Embryonic facial prominence (tissue), 1 donor: ENCODE results near the gene TRPM6.
A peak's percentile ranks its signal among the peaks of the same experiment; 100 is the strongest.
"Not testable (repeated sequence)": the region's sequence is repeated elsewhere in the genome, so short reads cannot be mapped to it uniquely, and the experiment has no call there.

Experiments used
- DNase-seq: peaks from one replicate; pipeline ENCODE4 v3.0.0-alpha.2; 2016; ENCODE audit errors: extremely low spot score

The TRPM6 gene

DNA sequence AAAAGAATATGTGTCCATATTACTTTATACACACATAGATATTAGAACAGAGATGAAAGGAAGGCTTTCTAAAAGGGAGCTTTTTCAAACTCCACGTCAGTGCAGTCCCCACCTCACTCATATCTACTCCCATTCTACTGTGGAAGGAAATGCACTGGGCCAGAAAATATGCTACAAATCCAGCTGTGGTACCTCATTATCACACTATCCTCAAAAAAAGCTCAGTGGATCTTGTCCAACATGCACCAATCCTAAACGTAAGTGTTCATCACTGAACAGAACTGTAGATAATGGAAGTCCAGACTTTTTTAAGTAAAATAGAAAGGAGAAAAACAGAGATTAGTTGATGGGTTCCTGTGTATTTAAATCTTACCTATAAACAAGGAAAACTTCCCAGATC lies 27.9 kb downstream of the TRPM6 start:
- no peak for DNase-seq

GRCh38 chr9:74858751-74859414 lies 28.8 kb downstream of the TRPM6 start:
- no peak for DNase-seq

DNA sequence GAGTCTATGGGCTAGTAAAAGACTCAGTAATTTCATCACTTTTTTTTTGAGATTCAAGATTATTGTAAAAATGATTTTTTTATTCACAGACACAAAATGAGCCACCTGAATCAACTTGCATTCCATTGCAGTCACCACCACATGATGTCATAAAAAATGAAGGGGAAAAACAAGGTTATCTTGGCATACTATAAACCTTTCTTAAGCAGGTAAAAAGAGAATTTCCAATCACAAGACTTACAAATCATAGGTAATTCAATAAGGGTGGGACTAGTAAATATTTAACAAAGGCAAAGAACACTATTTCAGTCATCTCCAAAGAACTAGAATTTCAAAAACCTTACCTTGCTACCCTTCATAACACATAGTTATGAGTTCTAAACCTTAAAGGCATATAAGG lies 30.7 kb downstream of the TRPM6 start:
- no peak for DNase-seq

DNA sequence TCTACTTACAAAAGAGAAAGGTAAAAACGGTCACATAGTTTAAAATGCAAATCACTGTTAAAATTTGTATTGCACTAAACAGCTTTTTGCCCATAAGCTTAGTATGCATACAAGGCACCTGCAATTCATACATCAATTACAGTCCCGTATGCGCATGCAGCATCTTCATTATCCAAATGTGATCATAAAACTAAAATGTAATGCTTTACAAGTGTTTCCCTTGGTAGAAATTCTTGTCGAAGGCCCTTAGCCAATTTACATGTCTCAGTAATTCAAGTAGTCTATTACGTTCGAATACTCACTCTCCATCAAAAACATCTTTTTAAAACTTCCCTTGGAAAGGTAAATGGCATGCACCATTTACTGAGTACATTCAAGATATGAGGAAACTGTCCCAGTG lies 32.6 kb downstream of the TRPM6 start:
- no peak for DNase-seq

- not testable (repeated sequence) for DNase-seq
Observed at GRCh38 chr9:74853024-74853423, 34.7 kb downstream of the TRPM6 start.

DNA sequence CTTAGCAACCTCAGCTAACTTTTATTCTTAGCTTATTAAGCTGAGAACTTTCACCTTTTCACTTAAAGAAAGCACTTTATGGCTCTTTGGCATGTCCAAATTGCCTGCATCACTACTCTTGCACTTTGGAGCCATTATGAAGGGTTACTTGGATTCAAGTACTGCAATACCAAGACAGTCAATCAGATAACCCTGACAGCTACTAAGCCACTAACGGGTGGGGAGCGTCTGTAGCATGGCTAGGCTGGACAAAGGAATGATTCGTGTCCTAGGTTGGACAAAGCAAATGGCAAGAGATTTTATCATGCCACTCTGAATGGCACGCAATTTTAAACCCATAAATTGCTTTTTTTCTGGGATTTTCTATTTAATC lies 39.6 kb downstream of the TRPM6 start:
- DNase-seq, result no peak

DNA sequence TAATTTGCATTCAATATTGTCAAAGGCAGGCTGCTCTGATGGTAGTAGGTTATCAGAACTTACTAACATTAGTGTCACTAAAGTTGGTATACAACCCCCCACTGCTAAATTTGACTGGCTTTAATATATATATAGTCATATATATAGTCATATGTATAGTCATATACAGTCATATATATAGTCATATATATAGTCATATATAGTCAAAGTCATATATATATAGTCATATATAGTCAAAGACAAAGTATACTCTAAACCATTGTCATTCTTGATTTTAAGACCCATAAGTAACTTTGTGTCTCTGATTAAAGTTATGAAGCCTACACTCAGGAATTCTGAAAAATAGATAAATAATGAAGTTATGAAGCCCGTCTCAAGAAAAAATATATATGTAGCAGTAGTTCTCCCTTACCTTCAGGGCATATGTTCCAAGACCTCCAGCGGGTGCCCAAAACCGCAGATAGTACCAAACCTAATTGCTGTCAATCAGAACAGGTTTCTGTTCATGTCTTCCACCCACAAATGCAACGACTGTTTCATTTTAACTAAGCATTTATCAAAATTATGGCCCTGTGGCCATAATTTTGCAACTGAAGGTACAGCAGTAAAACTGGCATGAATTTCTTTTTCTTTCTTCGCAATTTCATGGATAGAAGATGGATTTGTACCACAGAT lies 40.1 kb downstream of the TRPM6 start:
- no peak for DNase-seq

- DNase-seq, result no peak
Observed at GRCh38 chr9:74846766-74847165, 41.0 kb downstream of the TRPM6 start.

GRCh38 chr9:74838351-74838750 lies 49.4 kb downstream of the TRPM6 start:
- DNase-seq, result no peak

DNA sequence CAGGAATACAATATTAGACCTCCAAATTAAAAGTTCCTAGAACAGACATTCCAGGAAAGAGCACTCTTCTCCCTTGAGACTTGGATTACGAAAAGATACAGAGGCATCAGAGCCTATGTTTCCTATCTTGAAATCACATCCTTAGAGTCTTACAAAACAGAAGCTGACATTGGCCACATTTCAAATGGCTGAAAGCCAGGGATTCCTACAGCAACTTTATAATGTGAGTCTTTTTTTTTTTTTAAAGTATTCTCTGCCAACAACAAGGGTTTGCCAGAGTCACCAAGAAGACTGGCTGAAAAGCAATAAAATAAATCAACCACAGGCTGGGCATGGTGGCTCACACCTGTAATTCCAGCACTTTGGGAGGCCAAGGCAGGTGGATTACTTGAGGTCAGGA lies 63.1 kb downstream of the TRPM6 start:
- DNase-seq, result no peak

- DNase-seq, result no peak
Observed at GRCh38 chr9:74821636-74822035, 66.1 kb downstream of the TRPM6 start.

DNA sequence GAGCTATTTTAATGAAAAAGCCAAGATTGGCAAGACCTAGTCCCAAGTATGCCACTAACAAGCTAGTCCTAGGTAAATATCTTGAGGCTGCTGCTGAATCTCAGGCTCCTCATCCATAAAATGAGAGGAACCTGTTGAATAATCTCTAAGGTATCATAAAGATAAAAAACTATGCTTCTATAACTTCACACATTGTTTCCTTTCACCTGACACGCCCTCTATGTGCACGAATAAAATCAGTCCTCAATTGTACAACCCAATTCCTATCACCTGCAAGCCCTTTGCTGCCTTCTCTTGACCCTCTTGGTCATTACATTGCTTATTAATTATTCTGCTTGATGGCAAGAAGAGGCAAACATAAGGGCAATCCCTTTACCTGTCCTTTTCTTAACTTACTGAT lies 69.9 kb downstream of the TRPM6 start:
- DNase-seq, result no peak

DNA sequence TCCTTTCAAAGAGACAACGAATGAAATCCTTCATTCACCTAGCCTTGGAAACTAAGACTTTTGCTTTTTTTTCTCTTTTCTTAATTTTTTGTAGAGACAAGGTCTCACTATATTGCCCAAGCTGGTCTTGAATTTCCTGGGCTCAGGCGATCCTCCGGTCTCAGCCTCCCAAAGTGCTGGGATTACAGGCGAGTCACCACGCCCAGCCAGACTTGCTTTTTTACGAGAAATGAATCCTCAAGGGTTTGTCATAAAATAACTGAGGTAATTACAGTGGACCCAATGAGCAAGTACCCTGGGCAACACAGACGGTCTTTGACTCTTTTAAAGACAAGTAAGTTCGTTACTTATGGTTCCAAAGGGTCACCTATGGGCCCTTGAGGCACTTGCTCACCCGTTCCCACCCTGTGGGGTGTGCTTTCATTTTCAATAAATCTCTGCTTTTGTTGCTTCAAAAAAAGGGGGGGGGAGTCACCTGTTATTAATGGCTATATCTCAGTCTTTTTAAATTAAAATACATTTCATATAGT lies 70.4 kb downstream of the TRPM6 start:
- DNase-seq, result no peak

GRCh38 chr9:74810200-74810599 lies 77.5 kb downstream of the TRPM6 start:
- no peak for DNase-seq

GRCh38 chr9:74804018-74804385 lies 83.7 kb downstream of the TRPM6 start:
- DNase-seq, result no peak

DNA sequence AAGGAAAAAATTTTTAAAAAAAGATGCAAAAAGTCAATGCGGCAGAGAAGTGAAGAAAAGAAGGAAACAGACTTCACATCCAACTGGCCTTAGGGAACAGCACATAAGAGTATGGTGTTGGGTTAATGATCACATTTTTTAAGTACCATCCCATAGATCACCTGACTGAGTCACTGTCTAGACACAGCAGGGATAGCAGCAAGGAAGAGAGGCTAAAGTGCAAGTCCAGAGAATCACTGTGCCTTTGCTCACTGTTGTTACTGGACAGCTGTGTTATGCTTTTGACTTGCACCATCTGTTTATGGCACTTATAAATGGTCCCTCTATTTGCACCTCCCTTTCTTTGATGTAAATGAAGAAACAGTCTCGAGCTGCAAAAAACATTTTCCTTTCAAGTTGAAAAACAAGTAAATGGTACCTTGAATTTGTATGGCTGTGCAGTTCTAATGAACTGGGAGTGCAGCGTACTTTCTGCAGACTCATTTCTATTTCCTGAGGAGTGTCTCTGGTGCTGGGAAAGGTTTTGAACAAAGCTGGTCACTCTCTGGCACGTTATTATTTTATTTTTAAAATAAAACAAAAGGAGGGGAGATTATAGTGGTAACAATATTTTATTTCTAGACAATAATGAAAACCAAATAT lies 84.2 kb downstream of the TRPM6 start:
- DNase-seq, result no peak

- no peak for DNase-seq
Observed at GRCh38 chr9:74800226-74800625, 87.5 kb downstream of the TRPM6 start.

GRCh38 chr9:74795803-74796202 lies 91.9 kb downstream of the TRPM6 start:
- no peak for DNase-seq

DNA sequence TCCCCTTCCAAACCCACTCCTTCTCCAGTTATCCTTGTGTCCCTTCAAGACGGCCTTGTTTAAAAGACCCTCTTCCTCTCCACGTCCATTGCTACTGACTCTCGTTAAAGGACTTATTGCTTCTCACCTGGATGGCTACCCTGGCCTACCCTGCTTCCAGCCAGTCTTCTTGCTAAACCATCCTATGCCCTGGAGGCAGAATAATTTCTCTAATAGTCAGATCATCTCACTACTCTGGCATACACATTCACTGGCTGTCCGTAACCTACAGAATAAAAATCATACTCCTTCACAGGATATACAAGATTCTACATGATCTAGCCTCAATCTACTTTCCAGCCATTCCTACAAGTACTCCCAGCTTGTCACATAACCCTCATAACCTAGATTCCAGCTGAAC lies 92.6 kb downstream of the TRPM6 start:
- no peak for DNase-seq

- no peak for DNase-seq
Observed at GRCh38 chr9:74784506-74784905, 103.2 kb downstream of the TRPM6 start.

DNA sequence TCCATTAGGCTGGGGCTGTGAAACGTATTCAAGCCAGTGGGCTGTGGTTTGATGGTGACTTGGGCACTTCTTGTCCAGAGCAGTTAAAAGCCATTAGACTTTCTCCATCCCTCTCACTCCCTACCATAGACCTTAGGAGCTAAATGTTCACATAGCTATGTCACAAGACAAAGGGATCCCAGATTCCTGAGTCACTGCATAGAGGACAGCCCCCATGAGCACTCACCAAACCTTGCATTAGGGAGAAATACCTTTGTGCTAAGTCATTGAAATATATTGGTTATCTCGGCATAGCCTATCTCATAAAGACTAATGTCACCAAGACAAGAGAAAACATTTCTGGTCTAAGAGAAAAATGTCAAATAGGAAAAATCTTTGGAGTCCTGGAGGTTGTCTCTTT lies 104.3 kb downstream of the TRPM6 start:
- DNase-seq, result no peak

GRCh38 chr9:74777136-74777879 lies 110.4 kb downstream of the TRPM6 start:
- DNase-seq, result peak; percentile 31
